DMS53 (cell line): Measurements from ENCODE around the gene KCNJ18.
"Not testable (repeated sequence)": the region's sequence is repeated elsewhere in the genome, so short reads cannot be mapped to it uniquely, and the experiment has no call there.

ENCODE experiments used
- DNase-seq: peaks from one replicate; lab custom pipeline; 2025; lab: John Stamatoyannopoulos, UW

The KCNJ18 gene

GRCh38 chr17:21685061-21685795 is 7.1 kb upstream of the KCNJ18 start:
- not testable (repeated sequence) for DNase-seq

DNA sequence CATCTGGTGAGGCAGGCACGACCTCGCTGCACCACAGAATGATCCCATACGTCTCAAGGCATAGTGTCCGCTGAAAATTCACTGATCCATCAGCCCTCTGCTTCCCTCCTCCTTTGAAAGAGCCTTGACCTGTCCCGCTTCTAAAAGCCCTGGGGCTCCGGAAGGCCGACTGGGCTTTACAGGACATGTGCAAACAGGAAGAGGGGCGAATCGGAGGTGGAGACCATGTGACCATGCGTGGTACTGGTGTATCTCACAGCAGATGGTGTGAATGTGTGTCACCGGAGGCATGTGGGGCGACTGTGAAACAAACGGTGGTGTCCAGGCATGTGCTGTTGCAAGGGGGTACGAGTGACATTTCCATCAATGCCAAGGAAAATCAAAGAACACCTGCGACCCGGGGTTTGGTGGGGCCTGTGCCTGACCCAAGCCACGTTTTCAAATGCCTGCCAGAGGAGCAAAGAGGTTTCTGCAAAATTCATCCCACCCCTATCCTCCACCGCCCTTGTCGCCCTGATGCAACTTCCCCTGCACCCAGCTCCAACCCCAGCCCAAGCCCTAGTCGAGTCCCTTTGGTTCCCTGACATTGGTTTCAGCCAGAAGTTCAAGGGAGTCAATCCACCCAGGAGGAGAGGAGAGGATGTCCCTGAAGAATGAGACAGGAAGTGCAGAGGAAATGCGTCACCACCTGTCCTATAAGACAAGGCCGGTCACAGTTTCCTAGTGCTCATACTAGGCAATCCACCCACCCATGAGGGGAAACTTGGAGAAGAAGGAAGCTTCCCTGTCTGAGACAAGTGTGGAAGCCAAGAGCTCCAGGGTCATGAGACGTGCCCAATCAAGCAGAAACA is 5.9 kb upstream of the KCNJ18 start:
- DNase-seq, result no peak

DNA sequence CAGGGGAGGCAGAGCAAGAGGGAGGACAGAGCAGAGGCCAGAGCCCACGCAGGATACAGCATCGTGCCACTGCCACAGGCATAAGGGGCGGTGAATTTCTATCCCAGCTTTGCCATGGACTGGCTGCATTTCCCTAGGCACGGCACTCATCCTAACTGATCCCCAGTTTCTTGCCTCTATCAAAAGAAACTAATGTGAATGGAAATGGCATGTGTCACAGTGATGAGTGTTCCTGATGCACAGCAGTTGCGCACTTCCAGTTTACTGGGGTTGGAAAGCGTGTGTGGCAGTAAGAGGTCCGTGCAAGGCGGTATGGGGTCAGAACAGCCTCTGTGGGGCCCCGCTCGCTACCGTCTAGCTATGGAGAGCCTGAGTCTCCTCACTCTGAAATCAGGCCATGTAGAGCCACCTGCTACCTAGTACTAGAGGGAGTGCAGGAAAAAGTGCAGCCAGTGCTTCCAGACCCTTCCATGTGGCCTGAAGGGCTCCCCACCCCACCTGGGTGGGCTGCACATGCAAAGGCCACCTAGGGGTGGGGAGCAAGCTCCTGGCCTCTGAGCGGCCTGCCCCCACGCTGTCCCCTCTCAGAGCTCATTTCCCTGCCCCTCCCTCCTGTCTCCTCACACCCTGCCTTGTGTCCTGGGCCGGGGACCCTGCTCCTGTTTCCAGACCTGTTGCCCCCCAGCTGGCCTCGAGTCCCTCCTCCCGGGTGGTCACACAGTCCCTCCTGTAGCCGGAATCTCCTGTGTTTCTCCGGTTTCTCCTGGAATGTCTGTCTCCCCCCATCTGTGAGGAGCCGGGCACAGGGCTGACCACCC is 5.0 kb upstream of the KCNJ18 start:
- no peak for DNase-seq

DNA sequence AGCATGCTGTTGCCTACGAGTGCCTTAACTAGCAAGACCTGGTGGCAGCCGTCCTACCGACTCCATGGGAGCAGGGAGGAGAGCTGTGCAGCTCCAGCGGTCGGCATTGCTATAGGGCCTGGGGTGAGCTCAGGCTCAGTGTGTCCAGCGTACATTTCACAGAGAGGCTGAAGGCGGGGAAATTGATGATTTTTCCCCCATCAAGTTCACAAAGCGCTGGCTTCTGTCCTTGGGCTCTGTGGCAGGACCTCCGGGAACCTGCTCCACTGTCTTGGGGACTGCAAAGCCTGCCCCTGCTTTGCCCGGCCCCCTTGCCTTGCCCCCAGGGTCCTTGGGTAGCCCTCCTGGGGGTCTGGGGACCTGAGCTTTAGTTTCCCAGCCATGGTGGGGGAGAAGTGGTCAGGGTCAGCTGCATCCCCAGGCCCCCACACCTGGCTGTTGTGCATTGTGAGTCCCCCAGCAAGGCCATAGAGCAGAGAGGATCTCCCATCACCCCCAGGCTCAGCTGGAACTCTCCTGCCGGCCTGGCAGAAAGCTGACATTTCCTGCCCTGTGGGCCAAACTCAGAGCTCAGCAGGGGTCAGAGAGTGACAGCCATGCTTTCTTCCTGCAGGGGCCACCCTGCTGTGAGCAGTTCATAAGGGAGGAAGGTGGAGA is 3.9 kb upstream of the KCNJ18 start:
- DNase-seq, result no peak

GRCh38 chr17:21689604-21690003 is 2.7 kb upstream of the KCNJ18 start:
- no peak for DNase-seq

DNA sequence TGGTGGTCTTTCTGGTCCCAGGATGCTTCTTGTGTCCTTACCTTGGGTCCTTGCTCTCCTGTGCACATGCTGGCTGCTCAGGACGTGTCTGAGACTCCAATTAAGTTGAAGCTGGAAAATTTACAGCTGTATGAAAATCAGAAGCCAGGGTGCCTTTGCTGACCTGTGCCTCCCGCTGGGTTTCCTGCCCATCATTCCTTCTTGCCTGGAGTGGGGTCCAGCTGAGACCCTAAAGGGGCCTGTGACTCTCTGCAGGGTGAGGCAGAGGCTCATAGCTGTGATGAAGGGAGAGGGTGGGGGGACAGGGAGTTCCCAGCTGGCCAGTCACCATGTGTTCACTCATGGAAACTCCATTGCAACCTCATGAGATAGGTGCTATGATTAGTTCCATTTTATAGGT is 1.5 kb upstream of the KCNJ18 start:
- DNase-seq, result not testable (repeated sequence)

DNA sequence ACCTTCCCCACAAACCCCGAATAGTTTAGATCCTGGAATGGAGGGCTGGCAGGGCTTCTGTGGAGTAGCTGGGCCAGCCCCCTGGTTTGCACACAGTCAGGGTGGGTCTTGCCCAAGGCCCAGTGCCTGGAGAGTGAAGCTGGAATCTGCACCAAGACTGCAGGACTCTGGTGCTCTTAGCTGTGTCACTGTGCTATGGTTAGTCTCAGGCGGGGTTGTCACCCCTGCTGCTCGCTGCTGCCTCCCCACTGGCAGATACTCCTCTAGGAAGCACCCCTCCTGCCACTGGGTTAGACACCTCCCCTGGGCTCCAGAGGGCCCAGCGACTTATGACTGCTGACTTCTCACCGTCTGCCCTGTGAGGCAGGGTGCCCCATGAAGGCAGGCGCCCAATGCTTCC is 842 bp upstream of the KCNJ18 start:
- DNase-seq, result not testable (repeated sequence)

- not testable (repeated sequence) for DNase-seq
These were observed 362 bp downstream of the KCNJ18 start for GRCh38 chr17:21692704-21693065.

- not testable (repeated sequence) for DNase-seq
These were observed 1.1 kb downstream of the KCNJ18 start for GRCh38 chr17:21693391-21693796.

- DNase-seq, result not testable (repeated sequence)
These were observed 1.6 kb downstream of the KCNJ18 start for GRCh38 chr17:21693937-21694336.

DNA sequence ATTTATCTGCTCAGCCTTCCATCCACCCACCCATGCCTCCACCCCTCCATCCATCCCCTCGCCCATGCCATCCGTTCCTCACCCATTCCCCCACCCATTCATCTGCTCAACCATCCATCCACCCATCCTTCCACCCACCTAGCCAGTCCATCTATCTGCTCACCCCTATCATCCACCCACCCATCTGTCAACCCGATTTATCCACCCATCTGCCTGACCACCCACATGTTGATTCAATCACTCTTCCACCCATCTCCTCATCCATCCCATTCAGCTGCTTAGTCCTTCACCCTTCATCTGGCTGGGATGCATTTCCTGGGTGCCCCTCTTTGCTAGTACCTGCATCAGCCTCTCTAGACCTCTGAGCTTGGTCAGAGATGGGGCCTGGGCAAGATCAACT is 3.9 kb downstream of the KCNJ18 start:
- DNase-seq, result not testable (repeated sequence)

DNA sequence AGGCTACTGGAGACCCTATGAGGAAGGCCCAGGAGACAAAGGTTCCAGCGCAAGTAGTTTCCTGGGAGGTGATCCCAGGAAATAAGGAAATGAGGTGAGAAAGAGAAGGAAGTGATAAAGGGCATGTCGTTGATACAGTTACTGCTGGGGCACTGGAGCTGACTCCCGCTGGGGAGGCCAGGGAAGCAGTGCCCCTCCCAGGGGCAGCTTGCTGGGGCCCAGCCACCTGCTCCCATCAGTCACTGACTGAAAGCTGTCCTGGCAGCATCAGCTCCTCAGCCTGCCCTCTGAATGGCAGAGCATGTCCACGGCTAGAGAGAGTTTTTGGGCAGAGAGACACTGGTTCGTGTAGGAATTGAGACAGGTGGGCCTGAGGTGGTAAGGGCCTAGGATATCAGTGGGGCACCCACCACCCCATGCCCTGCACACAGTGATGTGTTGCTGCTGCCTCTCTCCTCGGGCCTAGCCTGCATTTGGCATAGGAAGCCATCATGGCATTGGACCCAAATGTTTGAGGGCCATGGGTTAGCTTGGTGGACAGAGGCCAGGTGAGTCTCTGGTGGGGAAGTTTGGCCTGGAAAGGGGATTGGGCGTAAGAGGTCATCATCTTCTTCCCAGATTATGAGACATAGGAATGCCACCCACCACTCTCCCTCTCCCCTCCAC is 4.7 kb downstream of the KCNJ18 start:
- not testable (repeated sequence) for DNase-seq

DNA sequence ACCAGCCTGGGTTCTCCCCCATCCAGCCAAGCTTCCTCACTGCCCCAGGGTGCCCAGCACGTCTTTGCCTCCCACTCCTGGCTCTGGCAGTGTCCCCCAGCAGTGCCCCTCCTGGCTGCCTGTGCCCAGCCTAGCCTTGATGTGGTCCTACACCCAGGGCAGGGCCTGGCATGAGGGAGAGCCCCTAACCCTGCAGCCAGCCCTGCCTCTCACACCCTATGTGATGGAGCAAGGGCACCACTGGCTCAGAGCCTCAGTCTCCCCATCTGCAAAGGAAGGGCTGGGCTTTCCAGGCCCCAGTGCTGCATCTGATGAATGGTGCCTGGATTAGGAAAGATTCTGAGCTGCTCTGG is 5.2 kb downstream of the KCNJ18 start:
- DNase-seq, result not testable (repeated sequence)

- not testable (repeated sequence) for DNase-seq
These were observed 6.2 kb downstream of the KCNJ18 start for GRCh38 chr17:21698437-21699075.

- DNase-seq, result not testable (repeated sequence)
These were observed 6.8 kb downstream of the KCNJ18 start for GRCh38 chr17:21699124-21699523.

- DNase-seq, result not testable (repeated sequence)
These were observed 7.4 kb downstream of the KCNJ18 start for GRCh38 chr17:21699573-21700236.

DNA sequence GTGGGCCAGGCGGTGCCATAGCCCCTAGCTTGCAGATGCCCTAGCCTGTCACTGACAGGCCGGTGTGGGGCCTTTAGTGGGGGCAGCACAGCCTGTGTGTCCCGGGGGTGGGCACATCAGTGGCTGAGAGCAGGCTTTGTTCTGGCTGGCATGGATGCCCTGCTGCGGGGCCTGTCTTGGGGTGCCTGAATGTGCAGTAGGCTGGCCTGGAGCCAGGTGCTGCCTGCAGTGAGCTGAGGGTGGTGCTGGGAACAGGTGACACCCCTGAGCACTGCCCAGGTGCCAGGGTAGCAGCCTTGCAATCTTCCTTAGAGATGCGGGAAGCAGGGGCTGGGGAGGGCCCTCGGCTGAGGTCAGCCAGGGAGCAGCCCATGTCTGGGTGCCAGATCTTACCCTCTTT is 8.8 kb downstream of the KCNJ18 start:
- not testable (repeated sequence) for DNase-seq

DNA sequence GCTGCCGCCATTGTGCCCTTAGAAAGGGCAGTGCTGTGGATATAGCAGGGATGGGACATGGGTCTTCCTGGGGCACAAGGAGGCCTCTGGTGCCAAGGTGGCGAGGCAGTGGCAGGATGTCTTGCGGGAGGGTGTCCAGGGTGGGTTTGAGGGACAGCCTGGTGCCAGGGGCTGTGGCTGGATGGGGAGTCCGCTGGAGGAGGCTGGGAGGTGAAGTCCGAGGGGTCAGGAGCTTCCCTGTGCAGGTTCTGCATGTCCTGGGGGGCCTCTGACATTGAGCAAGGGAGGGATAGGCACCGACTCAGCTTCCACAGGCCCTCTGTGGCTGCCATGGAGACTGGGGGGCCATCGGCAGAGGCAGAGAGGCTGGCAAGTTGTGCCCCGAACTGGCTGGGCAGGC is 9.7 kb downstream of the KCNJ18 start:
- not testable (repeated sequence) for DNase-seq

- not testable (repeated sequence) for DNase-seq
These were observed 10.2 kb downstream of the KCNJ18 start for GRCh38 chr17:21702521-21702920.

GRCh38 chr17:21702940-21703640 is 10.8 kb downstream of the KCNJ18 start:
- DNase-seq, result not testable (repeated sequence)
